Trophoblast cell (in vitro differentiated cells and primary cell): ENCODE results near the gene S100A8.
"Not testable (repeated sequence)": the region's sequence is repeated elsewhere in the genome, so short reads cannot be mapped to it uniquely, and the experiment has no call there.

Source experiments
- DNase-seq, 2 donors: peaks; one replicate each; pipeline ENCODE4 v3.0.0-alpha.2; 2016
- H2AFZ ChIP-seq: 2 replicates; pipeline ENCODE4 v1.6.1; 2013; ENCODE audit warnings: low read length, moderate library complexity, mild to moderate bottlenecking; ENCODE audit not compliant: insufficient read depth, poor library complexity
- H2AK5ac ChIP-seq: 2 replicates; pipeline ENCODE4 v1.6.1; 2013; ENCODE audit warnings: mild to moderate bottlenecking, low read length
- H2BK120ac ChIP-seq: 2 replicates; pipeline ENCODE4 v1.6.1; 2013; ENCODE audit warnings: low read length, mild to moderate bottlenecking, moderate library complexity; ENCODE audit not compliant: insufficient read depth, poor library complexity
- H2BK12ac ChIP-seq: 2 replicates; pipeline ENCODE4 v1.6.1; 2013; ENCODE audit warnings: mild to moderate bottlenecking, low read length, moderate library complexity
- H2BK5ac ChIP-seq: 2 replicates; pipeline ENCODE4 v1.6.1; 2013; ENCODE audit warnings: low read length, low read depth, moderate library complexity, mild to moderate bottlenecking; ENCODE audit not compliant: poor library complexity
- H3K14ac ChIP-seq: 2 replicates; pipeline ENCODE4 v1.6.1; 2013; ENCODE audit warnings: mild to moderate bottlenecking, low read length
- H3K18ac ChIP-seq: 2 replicates; pipeline ENCODE4 v1.6.1; 2013; ENCODE audit warnings: mild to moderate bottlenecking, low read length
- H3K23ac ChIP-seq: 2 replicates; pipeline ENCODE4 v1.6.1; 2013; ENCODE audit warnings: low read length
- H3K27ac ChIP-seq: 2 replicates; pipeline ENCODE4 v1.5.1; 2013; ENCODE audit warnings: low read depth, mild to moderate bottlenecking, inconsistent platforms, low read length, moderate library complexity
- H3K27me3 ChIP-seq: 2 replicates; pipeline ENCODE4 v1.6.1; 2013; ENCODE audit warnings: inconsistent platforms, mild to moderate bottlenecking, low read length, moderate library complexity; ENCODE audit not compliant: insufficient read depth
- H3K36me3 ChIP-seq, 2 experiments: 1 replicate in 1 of 2; 2 replicates in 1 of 2; pipeline ENCODE4 v1.6.1; 2013; ENCODE audit warnings: low read length in 2 of 2, mild to moderate bottlenecking in 2 of 2, moderate library complexity in 1 of 2; ENCODE audit not compliant: insufficient read depth in 2 of 2, control insufficient read depth in 1 of 2
- H3K4ac ChIP-seq: 2 replicates; pipeline ENCODE4 v1.6.1; 2013; ENCODE audit warnings: low read depth, mild to moderate bottlenecking, low read length, moderate library complexity
- H3K4me1 ChIP-seq, 2 experiments: 1 replicate in 1 of 2; 2 replicates in 1 of 2; pipeline ENCODE4 v1.6.1; 2013; ENCODE audit warnings: low read length in 2 of 2, mild to moderate bottlenecking in 2 of 2, moderate library complexity in 1 of 2; ENCODE audit not compliant: insufficient read depth in 2 of 2, control insufficient read depth in 1 of 2
- H3K4me2 ChIP-seq: 2 replicates; pipeline ENCODE4 v1.6.1; 2013; ENCODE audit warnings: inconsistent platforms, mild to moderate bottlenecking, low read length, moderate library complexity
- H3K4me3 ChIP-seq: 2 replicates; pipeline ENCODE4 v1.5.1; 2013; ENCODE audit warnings: mild to moderate bottlenecking, low read depth, low read length, inconsistent platforms
- H3K79me1 ChIP-seq: one replicate; pipeline ENCODE4 v1.6.1; 2013; ENCODE audit warnings: low read length
- H3K79me2 ChIP-seq: 2 replicates; pipeline ENCODE4 v1.6.1; 2013; ENCODE audit warnings: low read length, mild to moderate bottlenecking; ENCODE audit not compliant: control insufficient read depth, insufficient read depth, poor library complexity
- H3K9ac ChIP-seq: 2 replicates; pipeline ENCODE4 v1.6.1; 2013; ENCODE audit warnings: mild to moderate bottlenecking, low read length
- H3K9me3 ChIP-seq: 2 replicates; pipeline ENCODE4 v1.6.1; 2013; ENCODE audit warnings: low read depth, mild to moderate bottlenecking, control low read depth, inconsistent platforms, low read length; ENCODE audit not compliant: insufficient read depth
- H4K12ac ChIP-seq: 2 replicates; pipeline ENCODE4 v1.6.1; 2013; ENCODE audit warnings: low read depth, mild to moderate bottlenecking, low read length, moderate library complexity
- H4K8ac ChIP-seq: 2 replicates; pipeline ENCODE4 v1.6.1; 2013; ENCODE audit warnings: low read depth, mild to moderate bottlenecking, low read length, moderate library complexity
- H4K91ac ChIP-seq: one replicate; pipeline ENCODE4 v1.6.1; 2013; ENCODE audit warnings: low read depth, mild to moderate bottlenecking, low read length, moderate library complexity
- WGBS: extraction: QIAGEN DNeasy Blood & Tissue Kit; methylation state at CpG from one replicate; pipeline ENCODE4 v1.1.7; 2013; ENCODE audit warnings: missing lambda C conversion rate; ENCODE audit not compliant: insufficient read length, insufficient coverage; ENCODE audit errors: extremely low coverage; 5-methylcytosine and 5-hydroxymethylcytosine counted together

S100A8 gene

DNA sequence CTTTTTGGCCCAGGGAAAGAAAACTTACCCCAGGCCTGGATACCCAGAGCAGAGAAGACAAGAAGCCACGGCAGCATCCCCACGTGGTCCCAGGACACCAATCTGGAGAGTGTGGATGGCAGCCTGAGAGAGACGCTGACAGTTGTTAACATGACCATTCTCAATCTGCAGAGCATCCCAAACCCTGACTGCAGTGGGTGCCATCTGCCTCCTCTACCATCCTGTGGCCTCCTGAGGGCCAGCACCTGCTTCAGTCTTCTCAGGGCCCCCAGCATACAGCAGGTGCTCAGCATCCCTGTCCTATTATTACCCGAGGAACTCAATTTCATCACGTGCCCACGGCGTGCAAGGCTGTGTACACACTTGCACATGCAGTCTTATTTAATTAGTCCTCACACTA is 43.0 kb downstream of the S100A8 start:
- Histone ChIP-seq H3K27me3 (no peaks in the 10 kb centered on the region), H3K9ac (no peak overlapping the region), H3K4me2 (no peak overlapping the region), H3K4me1 (peaks cover 13% of the 10 kb centered on the region in 2 experiments), H3K79me1 (peaks cover 2% of the 10 kb centered on the region), H3K23ac (no peak overlapping the region), H2AK5ac (no peak overlapping the region), H3K79me2 (no peaks in the 10 kb centered on the region), H4K12ac (no peak overlapping the region), H3K9me3 (no peaks in the 10 kb centered on the region), H2BK120ac (no peak overlapping the region), H3K14ac (no peak overlapping the region), H3K4me3 (no peak overlapping the region), H4K8ac (no peak overlapping the region), H2AFZ (no peak overlapping the region), H2BK12ac (no peak overlapping the region), H3K27ac (no peak overlapping the region), H2BK5ac (no peak overlapping the region), H4K91ac (no peak overlapping the region), H3K18ac (no peak overlapping the region), H3K4ac (no peak overlapping the region), H3K36me3 (no peaks in the 10 kb centered on the region)
- no CpG with 5 or more reads among the region's 7 CpGs for WGBS
- DNase-seq, result no peak

DNA sequence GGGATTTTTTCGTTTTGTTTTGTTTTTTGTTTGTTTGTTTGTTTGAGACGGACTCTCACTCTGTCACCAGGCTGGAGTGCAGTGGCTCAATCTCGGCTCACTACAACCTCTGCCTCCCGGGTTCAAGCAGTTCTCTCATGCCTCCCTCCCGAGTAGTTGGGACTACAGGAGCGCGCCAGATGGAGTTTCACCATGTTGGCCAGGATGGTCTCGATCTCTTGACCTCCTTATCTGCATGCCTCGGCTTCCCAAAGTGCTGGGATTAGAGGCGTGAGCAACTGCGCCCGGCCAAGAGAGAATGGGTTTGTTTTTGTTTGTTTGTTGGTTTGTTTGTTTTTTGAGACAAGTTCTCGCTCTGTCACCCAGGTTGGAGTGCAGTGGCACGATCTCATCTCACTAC is 43.8 kb downstream of the S100A8 start:
- not testable (repeated sequence) for H3K36me3 ChIP-seq, H3K27ac ChIP-seq, H4K91ac ChIP-seq, H2AFZ ChIP-seq, H3K9ac ChIP-seq, H3K23ac ChIP-seq, H4K12ac ChIP-seq, H3K4me2 ChIP-seq, DNase-seq, H3K14ac ChIP-seq, H2BK120ac ChIP-seq, H3K18ac ChIP-seq, H4K8ac ChIP-seq, H3K79me1 ChIP-seq, H3K9me3 ChIP-seq, H2BK12ac ChIP-seq, H3K4ac ChIP-seq, H3K79me2 ChIP-seq, H2BK5ac ChIP-seq, H3K4me3 ChIP-seq, H3K27me3 ChIP-seq, H2AK5ac ChIP-seq
- peaks cover 14 to 17% of the 10 kb centered on the region in 2 experiments for H3K4me1 ChIP-seq
- WGBS, result no CpG with 5 or more reads among the region's 14 CpGs

DNA sequence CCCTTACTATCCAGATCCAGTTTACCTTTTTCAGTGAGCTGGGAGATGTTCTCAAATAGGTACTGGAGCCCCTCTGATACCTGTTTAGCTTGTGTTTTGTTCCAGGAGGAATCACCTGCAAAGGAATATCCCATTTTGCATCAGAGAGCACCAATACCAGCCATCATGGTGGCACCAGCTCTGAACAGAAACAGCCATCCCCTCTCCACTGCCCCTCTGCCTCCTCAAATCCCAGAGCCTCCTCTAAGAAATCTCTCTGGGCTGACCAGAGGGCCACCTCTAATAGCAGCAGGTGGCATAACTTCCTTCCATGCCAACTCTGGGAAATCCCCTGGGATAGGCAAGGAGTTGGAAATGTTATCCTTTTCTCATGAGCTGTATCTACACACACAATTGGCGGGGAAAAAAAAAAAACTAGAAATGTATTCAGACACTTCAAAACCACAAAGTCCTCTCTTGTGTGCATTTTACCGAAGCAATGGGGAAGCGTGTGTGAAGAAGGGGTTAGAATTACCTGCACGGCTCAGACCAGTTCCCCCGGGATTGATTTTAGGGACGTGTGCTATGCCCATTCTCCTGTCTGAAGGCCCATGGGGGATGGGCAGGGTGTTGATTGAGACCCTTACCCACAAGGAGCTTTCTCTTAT is 44.7 kb downstream of the S100A8 start:
- DNase-seq, result no peak
- H4K8ac ChIP-seq, result no peak overlapping the region
- no CpG with 5 or more reads among the region's 6 CpGs for WGBS
- H4K91ac ChIP-seq, result no peak overlapping the region
- no peak overlapping the region for H3K14ac ChIP-seq
- H3K36me3 ChIP-seq, result no peaks in the 10 kb centered on the region
- no peak overlapping the region for H2BK12ac ChIP-seq
- H2AK5ac ChIP-seq, result no peak overlapping the region
- H3K4me2 ChIP-seq, result no peak overlapping the region
- H3K18ac ChIP-seq, result no peak overlapping the region
- H2BK120ac ChIP-seq, result no peak overlapping the region
- H2AFZ ChIP-seq, result no peak overlapping the region
- H3K79me1 ChIP-seq, result peaks cover 5% of the 10 kb centered on the region
- H3K9ac ChIP-seq, result no peak overlapping the region
- no peak overlapping the region for H3K27ac ChIP-seq
- H2BK5ac ChIP-seq, result no peak overlapping the region
- no peak overlapping the region for H3K23ac ChIP-seq
- no peak overlapping the region for H4K12ac ChIP-seq
- H3K27me3 ChIP-seq, result no peaks in the 10 kb centered on the region
- H3K4me3 ChIP-seq, result no peak overlapping the region
- no peaks in the 10 kb centered on the region for H3K79me2 ChIP-seq
- peaks cover 19 to 24% of the 10 kb centered on the region in 2 experiments for H3K4me1 ChIP-seq
- H3K9me3 ChIP-seq, result no peaks in the 10 kb centered on the region
- H3K4ac ChIP-seq, result no peak overlapping the region

DNA sequence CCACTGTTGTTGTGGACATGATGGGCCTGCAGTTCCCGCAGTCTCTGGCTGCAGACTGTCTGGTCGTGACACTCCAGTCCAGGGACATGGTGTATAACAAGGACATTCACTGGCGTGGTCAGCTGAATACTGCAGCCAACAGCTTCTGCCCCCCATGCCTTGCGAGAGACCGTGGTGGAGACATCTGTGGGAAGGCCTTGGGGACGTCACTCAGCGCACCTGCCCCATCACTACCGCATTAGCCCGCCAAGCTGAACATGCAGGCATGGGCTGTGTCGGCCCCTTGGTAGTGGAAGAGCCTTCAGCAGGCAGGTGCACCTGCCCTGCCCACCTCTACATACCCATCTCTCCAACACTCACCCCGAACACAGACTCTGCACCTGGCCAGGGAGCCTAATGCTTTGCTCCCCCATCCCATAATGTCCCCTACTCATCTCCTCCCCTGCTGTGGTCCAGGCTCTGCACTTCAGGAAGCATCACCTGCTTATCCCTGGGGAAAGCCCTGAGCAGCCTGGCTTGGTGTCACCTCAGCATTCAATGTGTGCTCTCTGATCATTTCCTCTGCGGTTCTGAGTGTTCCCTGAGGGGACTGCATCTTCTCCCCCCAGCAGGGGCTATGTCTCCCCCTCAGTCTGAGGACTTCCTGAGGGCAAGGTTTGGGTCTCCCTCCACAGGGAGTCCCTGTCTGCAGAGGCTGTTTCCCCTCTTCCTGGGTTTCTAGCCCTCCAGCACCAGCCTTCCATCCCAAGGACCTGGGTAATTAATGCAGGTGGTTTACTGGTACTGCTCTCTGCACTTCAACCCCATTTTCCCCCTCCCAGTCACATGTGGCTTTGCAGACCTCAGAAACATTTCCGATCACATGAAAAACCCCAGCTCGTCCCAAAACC is 45.4 kb downstream of the S100A8 start:
- Histone ChIP-seq H3K18ac (no peak overlapping the region), H3K27me3 (no peaks in the 10 kb centered on the region), H4K12ac (no peak overlapping the region), H2BK12ac (no peak overlapping the region), H2BK120ac (no peak overlapping the region), H3K79me2 (no peaks in the 10 kb centered on the region), H3K9me3 (no peaks in the 10 kb centered on the region), H3K27ac (no peak overlapping the region), H2AFZ (no peak overlapping the region), H4K8ac (no peak overlapping the region), H3K4me3 (no peak overlapping the region), H3K79me1 (peaks cover 5% of the 10 kb centered on the region), H3K4ac (no peak overlapping the region), H3K4me1 (peaks cover 19 to 24% of the 10 kb centered on the region in 2 experiments), H3K36me3 (no peaks in the 10 kb centered on the region), H3K14ac (no peak overlapping the region), H2BK5ac (no peak overlapping the region), H3K4me2 (no peak overlapping the region), H3K23ac (no peak overlapping the region), H3K9ac (no peak overlapping the region), H2AK5ac (no peak overlapping the region), H4K91ac (no peak overlapping the region)
- DNase-seq, result no peak
- no CpG with 5 or more reads among the region's 14 CpGs for WGBS
